COLO668 (cell line): Measurements from ENCODE around the gene KIF20A.
"Not testable (repeated sequence)": the region's sequence is repeated elsewhere in the genome, so short reads cannot be mapped to it uniquely, and the experiment has no call there.

Experiments
- DNase-seq: peaks from one replicate; lab custom pipeline; 2025; ENCODE audit not compliant: unreplicated experiment; lab: John Stamatoyannopoulos, UW

KIF20A gene

DNA sequence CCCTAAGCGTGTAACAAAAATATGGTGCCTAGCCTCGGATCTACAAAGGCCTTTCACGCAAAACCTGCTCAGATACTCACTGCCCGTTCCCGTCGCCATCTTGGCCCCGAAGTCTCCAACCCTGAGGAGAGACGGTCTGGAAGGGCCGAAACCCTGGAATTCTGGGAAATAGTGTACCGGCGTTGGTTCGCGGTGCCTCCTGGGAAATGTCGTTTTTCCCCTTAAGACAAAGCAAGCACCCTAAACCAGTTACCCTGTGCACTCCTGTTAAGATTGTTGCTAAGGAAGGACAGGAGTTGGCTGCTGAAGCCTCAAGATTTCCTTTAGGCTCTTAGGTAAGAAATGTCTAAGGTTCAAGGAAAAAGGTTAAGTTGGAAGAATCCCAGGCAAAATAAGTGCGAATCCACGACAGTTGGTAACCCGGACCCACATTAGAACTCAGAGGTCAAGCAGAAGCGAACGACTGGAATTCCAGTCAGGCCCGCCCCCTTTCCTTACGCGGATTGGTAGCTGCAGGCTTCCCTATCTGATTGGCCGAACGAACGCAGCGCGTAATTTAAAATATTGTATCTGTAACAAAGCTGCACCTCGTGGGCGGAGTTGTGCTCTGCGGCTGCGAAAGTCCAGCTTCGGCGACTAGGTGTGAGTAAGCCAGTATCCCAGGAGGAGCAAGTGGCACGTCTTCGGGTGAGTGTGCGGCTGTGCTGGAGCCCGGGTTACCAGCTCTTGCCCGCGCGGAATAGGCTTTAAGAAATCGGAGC lies at the start of gene KIF20A, which contains the start of gene BRD8:
KIF20A (plus strand) TSS at position 597 of the 761 bp plus-strand sequence. CDS start 569 bp downstream, outside the sequence.
BRD8 (minus strand) TSS at position 115 of the 761 bp plus-strand sequence; CDS start at position 99, 16 bp downstream.
- peak; percentile 88 for DNase-seq

- DNase-seq: no peak
Measured at GRCh38 chr5:138129347-138129746, 49.6 kb upstream of the KIF20A start.

- DNase-seq: no peak
Measured at GRCh38 chr5:138132543-138132942, 46.4 kb upstream of the KIF20A start.

DNA sequence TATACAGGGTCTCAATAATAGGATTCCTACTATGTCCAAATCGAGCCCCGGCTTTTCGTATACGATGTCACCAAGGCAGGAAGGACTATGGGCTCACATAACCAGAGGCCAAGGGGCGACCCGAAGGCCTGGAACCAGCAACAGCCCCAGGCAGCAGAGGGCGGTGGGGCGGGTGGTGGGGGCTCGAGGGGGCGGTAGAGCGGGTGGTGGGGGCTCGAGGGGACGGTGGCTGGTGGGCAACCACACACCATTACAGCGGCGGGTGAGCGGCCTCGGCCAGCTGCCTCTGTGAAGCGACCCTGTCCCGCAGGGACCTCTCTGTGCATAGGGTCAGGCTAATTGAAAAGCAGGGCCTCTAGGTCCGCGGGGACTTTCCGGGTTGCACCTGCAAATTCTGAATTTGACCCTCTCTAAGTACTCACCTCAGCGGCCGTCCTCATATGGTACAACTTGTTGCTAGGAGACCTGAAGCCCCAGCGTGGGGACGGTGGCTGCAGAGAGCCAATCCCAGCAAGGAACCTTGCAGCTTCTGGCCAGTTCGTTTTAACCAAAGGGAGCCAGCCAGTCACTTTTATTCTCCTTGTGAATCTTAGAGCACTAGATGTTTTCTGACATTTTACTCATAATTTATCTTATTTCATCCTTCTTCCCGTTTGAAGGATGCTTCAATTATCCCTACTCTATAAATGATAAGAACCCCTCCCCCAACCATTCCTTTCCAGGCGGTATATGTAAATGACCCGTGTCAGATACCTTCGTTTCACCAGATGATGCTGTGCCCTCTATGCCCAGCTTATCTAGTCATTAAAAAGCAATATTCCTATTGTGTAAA lies 39.7 kb upstream of the KIF20A start, which contains the start of gene NME5:
NME5 (minus strand) TSS at position 480 of the 832 bp plus-strand sequence. CDS start 648 bp downstream, outside the sequence.
- DNase-seq: peak; percentile 75

- DNase-seq: no peak
Measured at GRCh38 chr5:138139781-138140090, 39.2 kb upstream of the KIF20A start.

- DNase-seq: no peak
Measured at GRCh38 chr5:138140268-138140667, 38.6 kb upstream of the KIF20A start.

DNA sequence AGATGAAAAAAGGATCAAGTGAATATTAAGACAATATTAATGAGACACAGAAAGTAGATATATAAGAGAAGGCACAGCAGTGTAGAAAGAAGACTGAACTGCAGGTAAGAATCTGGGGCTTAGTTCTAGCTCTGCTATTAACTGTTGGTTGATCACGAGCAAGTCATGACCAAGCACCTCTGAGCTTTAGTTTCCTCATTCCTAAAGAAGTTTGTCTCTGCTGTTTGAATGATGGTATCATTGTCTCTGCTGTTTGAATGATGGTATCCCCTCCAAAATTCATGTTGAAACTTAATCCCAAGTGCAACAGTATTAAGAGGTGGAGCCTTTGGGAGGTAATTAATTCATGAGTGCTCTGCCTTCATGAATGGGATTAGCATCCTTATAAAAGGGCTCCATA lies 37.2 kb upstream of the KIF20A start:
- no peak for DNase-seq

DNA sequence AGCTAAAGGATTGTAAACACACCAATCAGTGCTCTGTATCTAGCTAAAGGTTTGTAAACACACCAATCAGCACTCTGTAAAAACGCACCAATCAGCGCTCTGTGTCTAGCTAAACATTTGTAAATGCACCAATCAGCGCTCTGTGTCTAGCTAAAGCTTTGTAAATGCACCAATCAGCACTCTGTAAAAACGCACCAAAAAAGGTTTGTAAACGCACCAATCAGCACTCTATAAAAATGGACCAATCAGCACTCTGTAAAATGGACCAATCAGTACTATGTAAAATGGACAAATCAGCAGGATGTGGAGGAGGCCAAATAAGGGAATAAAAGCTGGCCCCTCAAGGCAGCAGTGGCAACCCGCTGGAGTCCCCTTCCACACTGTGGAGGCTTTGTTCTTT lies 35.3 kb upstream of the KIF20A start:
- DNase-seq: not testable (repeated sequence)

GRCh38 chr5:138148811-138149210 lies 30.1 kb upstream of the KIF20A start:
- DNase-seq: no peak

- DNase-seq: no peak
Measured at GRCh38 chr5:138149530-138149929, 29.4 kb upstream of the KIF20A start.

DNA sequence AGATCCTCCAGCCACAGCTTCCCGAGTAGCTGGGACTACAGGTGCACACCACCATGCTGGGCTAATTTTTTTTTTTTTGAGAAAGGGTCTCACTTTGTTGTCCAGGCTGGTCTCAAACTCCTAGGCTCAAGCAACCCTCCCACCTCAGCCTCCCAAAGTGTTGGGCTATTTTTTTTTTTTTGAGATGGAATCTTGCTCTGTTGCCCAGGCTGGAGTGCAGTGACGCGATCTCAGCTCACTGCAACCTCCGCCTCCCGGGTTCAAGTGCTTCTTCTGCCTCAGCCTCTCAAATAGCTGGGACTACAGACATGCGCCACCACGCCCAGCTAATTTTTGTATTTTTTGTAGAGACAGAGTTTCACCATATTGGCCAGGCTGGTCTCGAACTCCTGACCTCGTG lies 22.9 kb upstream of the KIF20A start:
- DNase-seq: not testable (repeated sequence)

- DNase-seq: no peak
Measured at GRCh38 chr5:138157626-138158025, 21.3 kb upstream of the KIF20A start.

DNA sequence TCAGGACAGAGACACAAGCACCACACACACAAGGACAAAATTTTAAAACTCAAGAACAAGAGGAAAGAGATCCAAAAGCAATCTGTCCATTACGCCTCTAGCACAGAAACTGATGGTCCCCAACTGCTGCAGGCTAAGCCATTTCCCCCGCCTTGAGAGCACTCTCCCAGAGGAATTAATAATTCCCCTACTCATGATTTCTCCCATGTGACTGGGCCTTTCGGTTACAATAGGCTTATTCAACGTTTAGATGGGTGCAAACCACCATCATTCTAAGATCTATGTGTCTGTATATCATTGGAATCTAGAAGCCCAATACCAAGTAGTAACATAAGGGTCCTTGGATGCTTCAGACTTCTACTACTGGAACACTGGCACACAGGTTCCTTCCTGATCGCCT lies 19.2 kb upstream of the KIF20A start:
- no peak for DNase-seq

DNA sequence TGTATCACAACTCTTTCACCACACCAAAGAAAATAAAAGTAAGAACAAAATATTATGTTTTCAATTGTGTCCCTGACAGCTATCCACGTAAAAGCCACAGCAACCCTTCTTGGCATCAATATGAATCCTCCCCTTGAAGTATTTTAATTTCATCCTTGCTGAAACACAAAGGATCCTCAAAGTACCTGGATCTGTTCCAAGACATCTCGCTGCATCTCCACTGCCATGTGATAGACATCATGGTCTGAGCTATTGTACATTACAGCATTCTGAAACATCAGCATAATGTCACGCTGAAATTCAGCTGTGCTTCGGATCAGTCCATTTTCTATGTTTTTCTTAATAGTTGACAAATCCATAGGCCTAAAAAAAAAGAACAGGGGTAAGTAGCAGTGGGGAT lies 18.2 kb upstream of the KIF20A start:
- no peak for DNase-seq

- DNase-seq: no peak
Measured at GRCh38 chr5:138163721-138164120, 15.2 kb upstream of the KIF20A start.

- no peak for DNase-seq
Measured at GRCh38 chr5:138169124-138169523, 9.8 kb upstream of the KIF20A start.

DNA sequence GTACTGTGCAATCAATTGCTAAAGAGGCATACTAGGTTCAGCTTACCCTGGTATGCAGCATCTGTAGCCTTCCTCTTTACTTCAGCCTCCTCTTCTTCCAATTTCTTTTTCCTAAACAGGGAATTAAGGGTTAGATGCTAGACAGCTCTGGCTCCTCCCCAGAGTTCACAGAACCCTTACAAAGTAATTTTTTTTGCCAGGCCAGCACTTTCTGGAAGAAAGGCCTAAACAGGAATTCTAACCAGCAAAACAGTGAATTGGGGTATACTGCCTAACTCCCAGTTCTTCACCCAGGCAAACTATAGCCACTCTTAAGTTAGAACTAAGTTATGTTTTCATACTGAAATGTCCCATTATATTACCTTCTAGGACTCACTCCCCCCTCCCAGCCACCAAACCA lies 8.6 kb upstream of the KIF20A start:
- no peak for DNase-seq

DNA sequence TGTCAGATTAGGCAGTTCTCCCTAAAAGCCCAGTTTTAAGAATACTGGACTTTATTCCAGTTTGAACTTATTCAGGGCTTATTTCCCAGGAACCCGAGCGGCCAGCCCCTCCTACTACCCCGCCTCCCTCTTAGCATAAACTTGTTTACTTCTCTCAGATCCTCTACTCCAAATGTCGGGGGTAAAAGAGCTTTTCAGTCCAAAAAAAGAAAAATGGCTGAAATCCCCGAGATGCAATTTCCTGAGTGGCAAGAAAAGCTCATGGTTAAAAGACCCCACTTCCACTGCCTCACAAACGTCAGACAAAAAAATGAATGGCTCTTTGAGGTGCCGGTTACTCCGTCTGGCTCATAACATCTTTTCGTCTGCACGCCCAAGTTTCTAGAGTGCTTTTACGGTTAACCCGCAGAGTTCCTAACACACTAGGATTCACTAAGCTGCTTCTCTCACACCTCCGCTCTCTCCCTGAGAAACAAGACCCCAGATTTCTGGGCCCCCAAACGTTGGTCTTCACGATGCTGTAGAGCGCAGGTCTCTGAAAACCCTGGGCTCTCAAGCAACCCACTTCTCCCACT lies 884 bp upstream of the KIF20A start:
- peak; percentile 6 for DNase-seq

DNA sequence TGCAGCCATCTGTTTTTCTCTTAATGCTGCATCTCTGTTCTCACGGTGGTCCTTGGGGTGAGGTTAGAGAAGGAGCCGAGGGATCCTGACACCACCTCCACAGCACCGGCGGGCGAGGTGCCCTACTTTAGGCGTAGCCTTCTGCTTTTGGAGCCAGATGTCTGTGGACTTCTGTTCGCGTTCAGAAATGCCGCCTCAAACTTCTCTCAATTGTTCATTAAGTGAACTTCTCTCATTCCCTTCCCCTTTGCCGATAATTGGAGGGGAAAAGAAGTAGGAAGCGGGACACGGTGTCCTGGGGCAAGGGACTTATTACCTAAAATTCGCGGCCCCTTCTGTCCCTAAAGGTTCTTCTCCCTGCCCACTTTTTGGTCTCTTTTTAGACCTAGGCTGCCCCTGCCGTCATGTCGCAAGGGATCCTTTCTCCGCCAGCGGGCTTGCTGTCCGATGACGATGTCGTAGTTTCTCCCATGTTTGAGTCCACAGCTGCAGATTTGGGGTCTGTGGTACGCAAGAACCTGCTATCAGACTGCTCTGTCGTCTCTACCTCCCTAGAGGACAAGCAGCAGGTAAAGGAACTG lies 455 bp downstream of the KIF20A start:
- DNase-seq: peak; percentile 2

- peak; percentile 2 for DNase-seq
Measured at GRCh38 chr5:138180183-138180782, 1.4 kb downstream of the KIF20A start.

DNA sequence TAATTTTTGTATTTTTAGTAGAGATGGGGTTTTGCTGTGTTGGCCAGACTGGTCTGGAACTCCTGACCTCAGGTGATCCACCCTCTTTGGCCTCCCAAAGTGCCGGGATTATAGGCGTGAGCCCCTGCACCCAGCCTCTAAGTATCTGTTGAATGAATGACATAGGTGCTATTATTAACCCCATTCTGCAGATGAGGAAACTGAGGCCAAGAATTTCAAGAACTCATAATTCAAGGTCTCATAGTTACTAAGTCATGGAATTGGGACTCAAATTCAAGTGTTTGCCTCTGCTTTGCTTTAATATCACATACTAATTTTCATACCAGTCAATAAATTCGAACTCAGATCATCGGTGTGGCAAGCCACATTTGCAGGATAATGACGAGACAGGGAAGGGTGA lies 1.9 kb downstream of the KIF20A start:
- DNase-seq: no peak
